Hepatocyte (in vitro differentiated cells): ENCODE data around the gene ATG10. TPM values are rescaled to one million over a fixed set of nuclear protein-coding genes. Genes with fewer than 3 reads are reported as not detected.
A peak's percentile ranks its signal among the peaks of the same experiment; 100 is the strongest.

Experiments
- DNase-seq: peaks from one replicate; pipeline ENCODE4 v3.0.0-alpha.2; 2016; ENCODE audit warnings: low spot score
- H2AFZ ChIP-seq: fragments of 200-600 bp; sonication (generic); 2 replicates; pipeline ENCODE4 v1.6.0; 2016; ENCODE audit warnings: antibody characterized with exemption, mild to moderate bottlenecking
- H3K27ac ChIP-seq: fragments of 200-600 bp; sonication (generic); 2 replicates; pipeline ENCODE4 v1.5.1; 2016; ENCODE audit warnings: mild to moderate bottlenecking
- H3K27me3 ChIP-seq: fragments of 200-600 bp; sonication (generic); 2 replicates; pipeline ENCODE4 v1.6.1; 2016
- H3K36me3 ChIP-seq: fragments of 200-600 bp; sonication (generic); replicated peaks from 2 replicates; pipeline ENCODE4 v1.5.1; 2016; ENCODE audit warnings: low read depth; ENCODE audit not compliant: insufficient read depth
- H3K4me1 ChIP-seq: fragments of 200-600 bp; sonication (generic); 2 replicates; pipeline ENCODE4 v1.5.1; 2016; ENCODE audit warnings: mild to moderate bottlenecking, moderate library complexity; ENCODE audit not compliant: insufficient read depth
- H3K4me2 ChIP-seq: fragments of 200-600 bp; sonication (generic); 2 replicates; pipeline ENCODE4 v1.6.0; 2016
- H3K4me3 ChIP-seq: fragments of 200-600 bp; sonication (generic); 2 replicates; pipeline ENCODE4 v1.5.1; 2016; ENCODE audit warnings: mild to moderate bottlenecking
- H3K79me2 ChIP-seq: fragments of 200-600 bp; sonication (generic); 2 replicates; pipeline ENCODE4 v1.6.0; 2017; ENCODE audit warnings: mild to moderate bottlenecking
- H3K9me2 ChIP-seq: fragments of 200-600 bp; sonication (generic); replicated peaks from 2 replicates; pipeline ENCODE4 v1.6.0; 2017; ENCODE audit warnings: mild to moderate bottlenecking; ENCODE audit not compliant: insufficient read depth
- H3K9me3 ChIP-seq: fragments of 200-600 bp; sonication (generic); 2 replicates; pipeline ENCODE4 v1.5.1; 2016; ENCODE audit warnings: low read depth, mild to moderate bottlenecking
- H4K20me1 ChIP-seq: fragments of 200-600 bp; sonication (generic); 2 replicates; pipeline ENCODE4 v1.6.0; 2016; ENCODE audit warnings: mild to moderate bottlenecking; ENCODE audit not compliant: insufficient read depth, poor library complexity, severe bottlenecking
- EZH2 ChIP-seq: fragments of 200-600 bp; sonication (generic); IDR thresholded peaks from 2 replicates; pipeline ENCODE4 v1.6.1; 2016; ENCODE audit warnings: antibody characterized with exemption, mild to moderate bottlenecking, borderline replicate concordance
- EZH2phosphoT487 ChIP-seq: fragments of 200-600 bp; sonication (generic); IDR thresholded peaks from one replicate; pipeline ENCODE4 v1.6.1; 2018; ENCODE audit warnings: antibody characterized with exemption, mild to moderate bottlenecking, low read depth, moderate library complexity; ENCODE audit not compliant: unreplicated experiment, severe bottlenecking
- whole genome bisulfite sequencing: methylation state at CpG from one replicate; pipeline ENCODE4 v1.1.6; 2016; ENCODE audit warnings: low lambda C conversion rate; ENCODE audit errors: missing lambda C conversion rate; 5-methylcytosine and 5-hydroxymethylcytosine counted together
- polyA plus RNA-seq: library from polyadenylated mRNA; unstranded; fragments of >200 nt; fragmentation: Nextera tagmentation; extraction: Ambion mirVana; gene quantifications from 2 replicates; pipeline ENCODE4 v1.2.1, GENCODE V29; 2016
- total RNA-seq: library from RNA; depleted of rRNA; stranded (reverse); fragments of >200 nt; gene quantifications from 2 replicates; pipeline ENCODE4 v1.2.3, GENCODE V29; 2014
- TF ChIP-seq, protein P1 (sequence below): fragments of 200-600 bp; sonication (generic); IDR thresholded peaks from 2 replicates; pipeline ENCODE4 v1.5.1; 2016; ENCODE audit warnings: antibody characterized with exemption, mild to moderate bottlenecking; ENCODE audit not compliant: poor library complexity

ATG10 gene
- total and polyA plus RNA-seq, 2 experiments from 2014 or later = 11.8 to 13.0 TPM

GRCh38 chr5:81942746-81943145, 29.1 kb upstream of the ATG10 start:
- DNase-seq = no peak
- WGBS = 96% methylated on average over 1 of the region's 1 CpG
- Histone ChIP-seq H3K9me2 (no peaks in the 10 kb centered on the region), H3K4me3 (no peak overlapping the region), H3K27ac (no peak overlapping the region), H3K36me3 (no peaks in the 10 kb centered on the region), H3K4me2 (no peak overlapping the region), H3K4me1 (no peaks in the 10 kb centered on the region), H4K20me1 (no peaks in the 10 kb centered on the region), H3K27me3 (no peaks in the 10 kb centered on the region), H3K79me2 (no peaks in the 10 kb centered on the region), H3K9me3 (no peaks in the 10 kb centered on the region), H2AFZ (no peak overlapping the region)
- TF ChIP-seq, protein P1, sequence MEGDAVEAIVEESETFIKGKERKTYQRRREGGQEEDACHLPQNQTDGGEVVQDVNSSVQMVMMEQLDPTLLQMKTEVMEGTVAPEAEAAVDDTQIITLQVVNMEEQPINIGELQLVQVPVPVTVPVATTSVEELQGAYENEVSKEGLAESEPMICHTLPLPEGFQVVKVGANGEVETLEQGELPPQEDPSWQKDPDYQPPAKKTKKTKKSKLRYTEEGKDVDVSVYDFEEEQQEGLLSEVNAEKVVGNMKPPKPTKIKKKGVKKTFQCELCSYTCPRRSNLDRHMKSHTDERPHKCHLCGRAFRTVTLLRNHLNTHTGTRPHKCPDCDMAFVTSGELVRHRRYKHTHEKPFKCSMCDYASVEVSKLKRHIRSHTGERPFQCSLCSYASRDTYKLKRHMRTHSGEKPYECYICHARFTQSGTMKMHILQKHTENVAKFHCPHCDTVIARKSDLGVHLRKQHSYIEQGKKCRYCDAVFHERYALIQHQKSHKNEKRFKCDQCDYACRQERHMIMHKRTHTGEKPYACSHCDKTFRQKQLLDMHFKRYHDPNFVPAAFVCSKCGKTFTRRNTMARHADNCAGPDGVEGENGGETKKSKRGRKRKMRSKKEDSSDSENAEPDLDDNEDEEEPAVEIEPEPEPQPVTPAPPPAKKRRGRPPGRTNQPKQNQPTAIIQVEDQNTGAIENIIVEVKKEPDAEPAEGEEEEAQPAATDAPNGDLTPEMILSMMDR = no peak
- no peak for TF ChIP-seq EZH2
- TF ChIP-seq EZH2phosphoT487 = no peak

DNA sequence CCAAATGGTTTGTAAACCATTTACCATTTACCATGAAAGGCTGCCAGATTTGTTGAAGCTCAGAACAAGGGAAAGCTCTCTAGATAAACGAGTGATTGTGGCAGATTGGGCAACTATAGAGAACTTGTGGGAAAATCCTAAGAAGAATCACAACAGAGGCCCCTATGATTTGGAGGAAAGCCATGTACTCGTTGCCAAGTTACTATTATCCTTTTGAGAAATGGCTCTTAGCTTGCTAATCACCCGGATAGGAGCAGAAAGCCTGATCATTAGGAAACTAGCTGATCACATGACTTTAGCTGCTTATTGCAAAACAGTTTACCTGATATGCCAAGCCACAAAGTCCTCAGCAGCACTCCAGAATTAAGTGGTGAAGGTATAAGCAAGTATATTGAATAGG, 23.5 kb upstream of the ATG10 start:
- no peaks in the 10 kb centered on the region for H4K20me1 ChIP-seq
- peak; percentile 12 for DNase-seq
- TF ChIP-seq EZH2 = no peak
- TF ChIP-seq, protein P1 = no peak
- TF ChIP-seq EZH2phosphoT487 = no peak
- H3K27ac ChIP-seq = no peak overlapping the region
- no peaks in the 10 kb centered on the region for H3K27me3 ChIP-seq
- H3K4me3 ChIP-seq = no peak overlapping the region
- WGBS = 69% methylated on average over 3 of the region's 3 CpGs
- no peaks in the 10 kb centered on the region for H3K4me1 ChIP-seq
- no peak overlapping the region for H3K4me2 ChIP-seq
- no peaks in the 10 kb centered on the region for H3K9me2 ChIP-seq
- H3K9me3 ChIP-seq = no peaks in the 10 kb centered on the region
- H3K79me2 ChIP-seq = no peaks in the 10 kb centered on the region
- H2AFZ ChIP-seq = no peak overlapping the region
- H3K36me3 ChIP-seq = no peaks in the 10 kb centered on the region

- H3K4me2 ChIP-seq = no peak overlapping the region
Observed at GRCh38 chr5:81949462-81949861, 22.4 kb upstream of the ATG10 start.

More at GRCh38 chr5:81949462-81949861, 22.4 kb upstream of the ATG10 start:
- Histone ChIP-seq H2AFZ (no peak overlapping the region), H3K27ac (no peak overlapping the region), H3K4me3 (no peak overlapping the region), H3K4me1 (no peaks in the 10 kb centered on the region), H3K36me3 (no peaks in the 10 kb centered on the region), H3K9me3 (no peaks in the 10 kb centered on the region), H3K9me2 (no peaks in the 10 kb centered on the region), H3K79me2 (no peaks in the 10 kb centered on the region), H4K20me1 (no peaks in the 10 kb centered on the region), H3K27me3 (no peaks in the 10 kb centered on the region)
- WGBS = 93% methylated on average over 3 of the region's 3 CpGs
- TF ChIP-seq EZH2phosphoT487 (no peak), EZH2 (no peak)
- TF ChIP-seq, protein P1 = no peak
- no peak for DNase-seq
